GM18508 (cell line): Measurements from ENCODE around the gene PSMG4.

Source experiments
- ATAC-seq: cut with Tn5 transposase; IDR thresholded peaks from one replicate; pipeline ENCODE4 v1.9.1; 2021; ENCODE audit warnings: moderate number of reproducible peaks; ENCODE audit not compliant: insufficient read depth, unreplicated experiment

The PSMG4 gene

GRCh38 chr6:3258720-3259490 is at the start of gene PSMG4:
PSMG4 (plus strand) TSS chr6:3258947; CDS start chr6:3259023, 76 bp downstream.
- no peak for ATAC-seq

- no peak for ATAC-seq
These were observed 49.4 kb upstream of the PSMG4 start for GRCh38 chr6:3209114-3210023.

- ATAC-seq: no peak
These were observed 48.6 kb upstream of the PSMG4 start for GRCh38 chr6:3210024-3210610.

- ATAC-seq: no peak
These were observed 47.1 kb upstream of the PSMG4 start for GRCh38 chr6:3211681-3212080.

- ATAC-seq: no peak
These were observed 46.5 kb upstream of the PSMG4 start for GRCh38 chr6:3212261-3212660.

GRCh38 chr6:3213334-3213695 is 45.4 kb upstream of the PSMG4 start:
- ATAC-seq: no peak

GRCh38 chr6:3214898-3215297 is 43.8 kb upstream of the PSMG4 start:
- no peak for ATAC-seq

- ATAC-seq: no peak
These were observed 41.5 kb upstream of the PSMG4 start for GRCh38 chr6:3217286-3217685.

- ATAC-seq: no peak
These were observed 40.5 kb upstream of the PSMG4 start for GRCh38 chr6:3218266-3218665.

GRCh38 chr6:3220366-3220765 is 38.4 kb upstream of the PSMG4 start:
- ATAC-seq: no peak

- ATAC-seq: no peak
These were observed 37.2 kb upstream of the PSMG4 start for GRCh38 chr6:3221578-3221977.

- ATAC-seq: no peak
These were observed 36.2 kb upstream of the PSMG4 start for GRCh38 chr6:3222506-3223038.

- no peak for ATAC-seq
These were observed 32.7 kb upstream of the PSMG4 start for GRCh38 chr6:3226042-3226441.

GRCh38 chr6:3226481-3227362 is 32.0 kb upstream of the PSMG4 start:
- ATAC-seq: no peak

GRCh38 chr6:3227363-3228045 is 31.2 kb upstream of the PSMG4 start, which contains the start of gene TUBB2B:
TUBB2B (minus strand) TSS chr6:3227653; CDS start chr6:3227543, 110 bp downstream.
- no peak for ATAC-seq

- ATAC-seq: no peak
These were observed 30.6 kb upstream of the PSMG4 start for GRCh38 chr6:3228046-3228671.

GRCh38 chr6:3228771-3229565 is 29.8 kb upstream of the PSMG4 start:
- no peak for ATAC-seq

- no peak for ATAC-seq
These were observed 29.1 kb upstream of the PSMG4 start for GRCh38 chr6:3229566-3230178.
